Transverse colon (tissue), 4 donors: ENCODE data around the gene CACNA1E. TPM values are rescaled to one million over a fixed set of nuclear protein-coding genes. Genes with fewer than 3 reads are reported as not detected.

Experiments used
- DNase-seq: peaks from one replicate; pipeline ENCODE4 v3.0.0-alpha.2; 2019
- H3K27ac ChIP-seq, 4 donors: fragments of 200-600 bp; sonication (generic); 2 replicates each; pipeline ENCODE4 v1.5.1; 2016 to 2018; ENCODE audit warnings: inconsistent platforms in 4 of 4
- H3K27me3 ChIP-seq: fragments of 200-600 bp; sonication (generic); 2 replicates; pipeline ENCODE4 v1.5.1; 2017; ENCODE audit warnings: inconsistent platforms
- H3K36me3 ChIP-seq, 4 donors: fragments of 200-600 bp; sonication (generic); 2 replicates each; pipeline ENCODE4 v1.5.1; 2017 to 2019; ENCODE audit warnings: inconsistent platforms in 4 of 4
- H3K4me1 ChIP-seq, 4 donors: fragments of 200-600 bp; sonication (generic); 2 replicates each; pipeline ENCODE4 v1.5.1; 2017 to 2020; ENCODE audit warnings: inconsistent platforms in 4 of 4
- H3K4me3 ChIP-seq, 4 donors: fragments of 200-600 bp; sonication (generic); 1 replicate in 1 of 4; 2 replicates in 3 of 4; pipeline versions ENCODE4 v1.5.1 to v1.6.1; 2017 to 2019; ENCODE audit warnings: inconsistent platforms in 4 of 4
- H3K9me3 ChIP-seq, 2 donors: fragments of 200-600 bp; sonication (generic); 2 replicates each; pipeline ENCODE4 v1.5.1; 2017 to 2019; ENCODE audit warnings: inconsistent platforms in 2 of 2
- EP300 ChIP-seq: sonication (generic); formaldehyde crosslinking; IDR thresholded peaks from one replicate; pipeline ENCODE4 v1.6.1; 2017; ENCODE audit warnings: antibody characterized with exemption, low read depth
- POLR2A ChIP-seq: fragments of 450-650 bp; IDR thresholded peaks from one replicate; pipeline ENCODE4 v1.6.1; 2016; ENCODE audit warnings: antibody characterized with exemption, mild to moderate bottlenecking, moderate library complexity
- POLR2AphosphoS5 ChIP-seq, 3 donors: sonication (generic); formaldehyde crosslinking; IDR thresholded peaks; one replicate each; pipeline ENCODE4 v1.6.1; 2016; ENCODE audit warnings: antibody characterized with exemption in 3 of 3
- WGBS, 2 donors: methylation state at CpG; one replicate each; pipeline ENCODE4 v1.1.5; 2018; ENCODE audit warnings: low coverage in 1 of 2; 5-methylcytosine and 5-hydroxymethylcytosine counted together
- in situ Hi-C, 4 donors: fragments of 200-750 bp; cut with MboI; loops; one replicate each; pipeline versions ENCODE4 v1.15.0 to v1.15.1; 2017; ENCODE audit warnings: low sequenced_read_pairs in 3 of 4, low pct_ligation_motif_present in 1 of 4, low pct_unique_long_range_greater_than_20kb in 1 of 4
- intact Hi-C: fragments of 100-400 bp; cut with DNase I; formaldehyde crosslinking; loops from one replicate; pipeline ENCODE4 v1.15.1; 2023; ENCODE audit warnings: low total_unique reads
- total RNA-seq, 4 donors: library from RNA; depleted of rRNA; stranded (reverse); fragments of >200 nt; gene quantifications; one replicate each; pipeline ENCODE4 v1.1.0, GENCODE V29; 2016
- TF ChIP-seq, protein P1 (sequence below), 5 experiments: fragments of 200-600 bp in 3 of 5; fragments of 450-650 bp in 2 of 5; sonication (generic) in 3 of 5; IDR thresholded peaks; 1 replicate in 2 of 5; 2 replicates in 3 of 5; pipeline ENCODE4 v1.5.1; 2016 to 2017; ENCODE audit warnings: antibody characterized with exemption in 5 of 5, inconsistent platforms in 3 of 5, mild to moderate bottlenecking in 2 of 5, moderate library complexity in 1 of 5

The CACNA1E gene
- total RNA-seq, 4 donors from 2014 or later = under 0.01 to 0.16 (median 0.14) TPM; not detected in 1

- TF ChIP-seq POLR2AphosphoS5 (IDR thresholded peaks at IDR 0.05) (no peak), POLR2A (no peak), EP300 (no peak)
- TF ChIP-seq, protein P1, sequence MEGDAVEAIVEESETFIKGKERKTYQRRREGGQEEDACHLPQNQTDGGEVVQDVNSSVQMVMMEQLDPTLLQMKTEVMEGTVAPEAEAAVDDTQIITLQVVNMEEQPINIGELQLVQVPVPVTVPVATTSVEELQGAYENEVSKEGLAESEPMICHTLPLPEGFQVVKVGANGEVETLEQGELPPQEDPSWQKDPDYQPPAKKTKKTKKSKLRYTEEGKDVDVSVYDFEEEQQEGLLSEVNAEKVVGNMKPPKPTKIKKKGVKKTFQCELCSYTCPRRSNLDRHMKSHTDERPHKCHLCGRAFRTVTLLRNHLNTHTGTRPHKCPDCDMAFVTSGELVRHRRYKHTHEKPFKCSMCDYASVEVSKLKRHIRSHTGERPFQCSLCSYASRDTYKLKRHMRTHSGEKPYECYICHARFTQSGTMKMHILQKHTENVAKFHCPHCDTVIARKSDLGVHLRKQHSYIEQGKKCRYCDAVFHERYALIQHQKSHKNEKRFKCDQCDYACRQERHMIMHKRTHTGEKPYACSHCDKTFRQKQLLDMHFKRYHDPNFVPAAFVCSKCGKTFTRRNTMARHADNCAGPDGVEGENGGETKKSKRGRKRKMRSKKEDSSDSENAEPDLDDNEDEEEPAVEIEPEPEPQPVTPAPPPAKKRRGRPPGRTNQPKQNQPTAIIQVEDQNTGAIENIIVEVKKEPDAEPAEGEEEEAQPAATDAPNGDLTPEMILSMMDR (IDR thresholded peaks at IDR 0.05) = no peak
- intact Hi-C loops = no loop called here
- Histone ChIP-seq H3K27me3 (no peaks in the 10 kb centered on the region), H3K27ac (no peak overlapping the region), H3K4me3 (no peak overlapping the region), H3K4me1 (no peaks in the 10 kb centered on the region), H3K36me3 (no peaks in the 10 kb centered on the region), H3K9me3 (no peaks in the 10 kb centered on the region)
- in situ Hi-C loops = no loop called here
- no peak for DNase-seq
- WGBS, 2 donors = 90 to 100% methylated on average over 2 to 11 of the region's 11 CpGs
These were observed 197.0 kb downstream of the CACNA1E start for GRCh38 chr1:181680332-181680731.

DNA sequence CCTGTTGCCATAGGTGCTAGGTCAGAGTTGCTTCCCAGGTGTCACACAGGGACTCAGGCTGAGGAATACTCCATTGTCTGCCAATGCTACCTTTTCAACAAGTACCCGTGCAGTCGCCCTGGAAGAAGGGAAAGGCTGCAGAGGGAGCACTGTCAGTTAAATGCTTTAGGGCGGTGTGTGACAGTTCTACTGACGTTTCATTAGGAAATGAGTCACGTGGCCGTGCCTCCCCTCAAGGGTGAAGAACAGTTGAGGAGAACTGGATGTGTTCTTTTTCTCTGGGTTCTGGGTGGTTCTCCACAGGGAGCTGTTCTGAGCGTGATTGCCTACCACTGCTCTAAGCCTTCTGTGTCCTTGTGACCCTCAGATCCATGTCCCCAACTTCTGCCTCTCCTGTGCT lies 197.6 kb downstream of the CACNA1E start:
- no peak overlapping the region for H3K27ac ChIP-seq
- TF ChIP-seq POLR2AphosphoS5 (IDR thresholded peaks at IDR 0.05) (no peak), EP300 (no peak), POLR2A (no peak)
- TF ChIP-seq, protein P1 (IDR thresholded peaks at IDR 0.05) = no peak
- no peak overlapping the region for H3K4me3 ChIP-seq
- H3K4me1 ChIP-seq = no peaks in the 10 kb centered on the region
- WGBS, 2 donors = 67% methylated on average over 7 of the region's 7 CpGs; no CpG with 5 or more reads in 1 of the 2 donors
- H3K36me3 ChIP-seq = no peaks in the 10 kb centered on the region
- DNase-seq = no peak
- in situ Hi-C loops = no loop called here
- intact Hi-C loops = no loop called here
- H3K27me3 ChIP-seq = no peaks in the 10 kb centered on the region
- no peaks in the 10 kb centered on the region for H3K9me3 ChIP-seq

- H3K4me3 ChIP-seq = no peak overlapping the region
These were observed 201.9 kb downstream of the CACNA1E start for GRCh38 chr1:181685211-181685610.

GRCh38 chr1:181701891-181702290 lies 218.6 kb downstream of the CACNA1E start:
- H3K27ac ChIP-seq = no peak overlapping the region
- H3K27me3 ChIP-seq = no peaks in the 10 kb centered on the region
- intact Hi-C loops = no loop called here
- no peaks in the 10 kb centered on the region for H3K4me1 ChIP-seq
- no peaks in the 10 kb centered on the region for H3K9me3 ChIP-seq
- no peak for TF ChIP-seq POLR2AphosphoS5 (IDR thresholded peaks at IDR 0.05)
- no peak for TF ChIP-seq EP300
- no peak for TF ChIP-seq POLR2A
- TF ChIP-seq, protein P1 (IDR thresholded peaks at IDR 0.05) = no peak
- 36 to 60% methylated on average over 1 of the region's 1 CpG for WGBS, 2 donors
- H3K4me3 ChIP-seq = no peak overlapping the region
- H3K36me3 ChIP-seq = no peaks in the 10 kb centered on the region
- in situ Hi-C loops = no loop called here
- DNase-seq = no peak

More at GRCh38 chr1:181685211-181685610, 201.9 kb downstream of the CACNA1E start:
- TF ChIP-seq POLR2A (no peak), POLR2AphosphoS5 (IDR thresholded peaks at IDR 0.05) (no peak), EP300 (no peak)
- TF ChIP-seq, protein P1 (IDR thresholded peaks at IDR 0.05) = no peak
- H3K27me3 ChIP-seq = peaks cover 4% of the 10 kb centered on the region
- in situ Hi-C loops (no loop called here), intact Hi-C loops (no loop called here)
- H3K27ac ChIP-seq = no peak overlapping the region
- no peak for DNase-seq
- H3K36me3 ChIP-seq = no peaks in the 10 kb centered on the region
- H3K9me3 ChIP-seq = no peaks in the 10 kb centered on the region
- 66 to 80% methylated on average over 2 of the region's 2 CpGs for WGBS, 2 donors
- H3K4me1 ChIP-seq = no peaks in the 10 kb centered on the region
